ENCODE measurements around the gene PPP2R2C. TPM values are rescaled to one million over a fixed set of nuclear protein-coding genes. Genes with fewer than 3 reads are reported as not detected.

The PPP2R2C gene
- total RNA-seq, result 1 to 10 TPM in 3 of 4 donors, under 1 TPM in 1; 0.50 to 2.7 (median 1.4) TPM

DNA sequence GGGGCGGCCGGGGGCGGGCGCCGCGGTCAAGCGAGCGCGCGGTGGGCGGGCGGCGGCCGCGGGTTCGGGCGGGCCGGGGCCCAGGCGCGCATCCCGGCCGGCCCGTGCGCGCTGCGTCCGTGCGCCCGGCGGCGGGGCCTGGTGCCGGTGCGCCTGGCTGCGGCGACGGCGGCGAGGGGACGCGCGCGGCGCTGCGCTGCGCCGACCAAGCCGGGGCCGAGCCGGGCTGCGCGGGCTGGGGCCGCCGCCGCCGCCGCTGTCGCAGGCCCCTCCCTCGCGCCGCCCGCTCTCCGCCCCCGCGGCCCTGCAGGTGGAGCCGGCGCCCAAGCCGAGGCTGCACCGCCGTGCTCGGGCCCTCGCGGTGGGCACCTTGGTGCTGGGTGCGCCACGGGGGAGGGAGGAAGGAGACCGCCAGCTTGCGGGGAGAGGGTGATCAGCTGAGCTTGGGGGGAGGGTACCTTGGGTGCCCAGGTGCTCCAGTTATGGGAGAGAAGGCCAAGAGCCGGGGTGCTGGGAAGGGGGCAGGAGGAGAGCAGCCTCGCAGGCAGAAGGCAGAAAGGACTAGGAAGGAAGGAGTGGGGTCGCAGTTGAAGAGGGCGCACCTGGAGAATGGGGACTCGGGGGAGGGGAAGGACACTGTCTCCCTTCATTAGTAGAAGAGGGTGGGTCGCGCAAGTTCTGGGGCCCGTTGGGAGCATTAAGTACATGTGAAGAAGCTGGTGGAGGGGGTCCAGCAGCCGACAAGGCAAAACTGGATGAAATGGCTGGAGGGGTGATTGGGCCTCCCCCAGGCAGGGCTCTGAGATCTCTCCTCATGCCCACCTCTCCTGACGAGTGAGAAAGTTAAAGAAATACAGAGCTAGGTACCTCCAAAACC lies at the start of gene PPP2R2C:
Gene PPP2R2C, minus strand, starts transcription at position 228 of the 877 bp plus-strand sequence. CDS start 385 bp downstream, outside the sequence.
- no peak for TF ChIP-seq EP300 (IDR thresholded peaks at IDR 0.05)
- no peak for TF ChIP-seq POLR2AphosphoS5 (IDR thresholded peaks at IDR 0.05)
- TF ChIP-seq POLR2A (IDR thresholded peaks at IDR 0.05; ENCODE audit: low read depth), result no peak
- TF ChIP-seq, protein P1, sequence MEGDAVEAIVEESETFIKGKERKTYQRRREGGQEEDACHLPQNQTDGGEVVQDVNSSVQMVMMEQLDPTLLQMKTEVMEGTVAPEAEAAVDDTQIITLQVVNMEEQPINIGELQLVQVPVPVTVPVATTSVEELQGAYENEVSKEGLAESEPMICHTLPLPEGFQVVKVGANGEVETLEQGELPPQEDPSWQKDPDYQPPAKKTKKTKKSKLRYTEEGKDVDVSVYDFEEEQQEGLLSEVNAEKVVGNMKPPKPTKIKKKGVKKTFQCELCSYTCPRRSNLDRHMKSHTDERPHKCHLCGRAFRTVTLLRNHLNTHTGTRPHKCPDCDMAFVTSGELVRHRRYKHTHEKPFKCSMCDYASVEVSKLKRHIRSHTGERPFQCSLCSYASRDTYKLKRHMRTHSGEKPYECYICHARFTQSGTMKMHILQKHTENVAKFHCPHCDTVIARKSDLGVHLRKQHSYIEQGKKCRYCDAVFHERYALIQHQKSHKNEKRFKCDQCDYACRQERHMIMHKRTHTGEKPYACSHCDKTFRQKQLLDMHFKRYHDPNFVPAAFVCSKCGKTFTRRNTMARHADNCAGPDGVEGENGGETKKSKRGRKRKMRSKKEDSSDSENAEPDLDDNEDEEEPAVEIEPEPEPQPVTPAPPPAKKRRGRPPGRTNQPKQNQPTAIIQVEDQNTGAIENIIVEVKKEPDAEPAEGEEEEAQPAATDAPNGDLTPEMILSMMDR (IDR thresholded peaks at IDR 0.05), result no peak
- peaks cover 0 to 94% (median 17%) of the 10 kb centered on the region in 4 donors for H3K27me3 ChIP-seq
- H3K36me3 ChIP-seq, result no peaks in the 10 kb centered on the region
- WGBS, result 11% methylated on average over 13 of the region's 86 CpGs
- DNase-seq (ENCODE audit: extremely low spot score), result peak; percentile 68
- peaks cover 12 to 24% (median 23%) of the 10 kb centered on the region in 4 donors for H3K4me1 ChIP-seq
- intact Hi-C loops (cut with DNase I), result no loop called here
- no peaks in the 10 kb centered on the region for H3K9me3 ChIP-seq
- H3K4me3 ChIP-seq, result peak within 1 kb of the TSS; percentile 33 to 60 (median 58)
- H3K27ac ChIP-seq (replicated peaks in 1 of 4), result no peak within 1 kb of the TSS

DNA sequence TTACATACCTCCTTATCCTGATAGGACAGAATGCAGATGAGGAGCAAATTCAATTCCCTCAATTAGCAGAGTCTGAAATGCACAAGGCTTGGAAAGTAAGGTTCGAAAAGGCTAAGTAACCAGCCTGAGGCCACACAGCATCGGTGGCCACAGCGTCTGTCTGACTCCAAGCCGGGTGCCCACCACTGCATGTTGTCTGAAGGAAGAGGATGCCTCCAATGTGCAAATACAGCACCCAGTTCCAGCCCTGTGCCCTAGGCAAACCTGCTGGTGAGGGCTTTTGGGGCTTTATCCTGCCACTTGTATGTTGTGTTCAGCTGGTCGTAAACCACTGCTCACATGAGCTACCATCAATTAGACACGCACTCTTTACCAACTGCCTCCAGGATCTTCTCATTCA lies 48.6 kb upstream of the PPP2R2C start:
- 77% methylated on average over 3 of the region's 6 CpGs for WGBS
- no peaks in the 10 kb centered on the region for H3K36me3 ChIP-seq
- DNase-seq (ENCODE audit: extremely low spot score), result no peak
- no peak for TF ChIP-seq POLR2A (IDR thresholded peaks at IDR 0.05; ENCODE audit: low read depth)
- no peak for TF ChIP-seq POLR2AphosphoS5 (IDR thresholded peaks at IDR 0.05)
- no peak for TF ChIP-seq EP300 (IDR thresholded peaks at IDR 0.05)
- TF ChIP-seq, protein P1 (IDR thresholded peaks at IDR 0.05), result no peak
- peaks cover 0 to 45% (median 0%) of the 10 kb centered on the region in 4 donors for H3K27me3 ChIP-seq
- H3K9me3 ChIP-seq, result peaks cover 0 to 8% (median 0%) of the 10 kb centered on the region in 4 donors
- intact Hi-C loops (cut with DNase I), result no loop called here
- no peak overlapping the region for H3K4me3 ChIP-seq
- H3K4me1 ChIP-seq, result no peaks in the 10 kb centered on the region
- no peak overlapping the region for H3K27ac ChIP-seq (replicated peaks in 1 of 4)

DNA sequence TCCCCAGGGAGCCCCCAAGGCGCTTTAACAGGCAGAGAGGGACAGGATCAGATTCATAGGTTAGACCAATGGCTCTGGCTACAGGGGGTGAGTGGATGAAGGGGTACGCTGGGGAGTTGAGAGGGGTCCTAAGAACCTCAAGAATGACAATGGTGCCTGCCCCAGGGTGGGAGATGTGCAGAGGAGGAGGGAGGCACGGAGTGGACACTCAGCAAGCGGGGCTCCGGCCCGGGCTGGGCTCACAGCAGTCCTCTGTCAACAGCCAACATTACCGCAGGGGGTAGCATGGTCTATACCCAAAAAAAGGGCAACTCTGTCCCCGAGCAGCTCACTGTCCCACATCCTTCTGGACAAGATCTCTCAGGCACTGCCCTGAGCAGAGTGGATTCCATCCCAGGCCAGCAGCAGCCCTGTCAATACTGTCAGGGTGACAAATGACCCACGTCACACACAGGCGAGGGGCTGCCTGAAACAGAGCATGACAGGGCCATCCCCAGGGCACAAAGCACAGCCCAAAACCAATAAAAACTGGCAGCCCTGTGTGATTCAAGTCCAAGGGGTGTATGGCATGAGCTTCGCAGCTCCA lies 47.7 kb upstream of the PPP2R2C start:
- Histone ChIP-seq H3K27ac (replicated peaks in 1 of 4) (no peak overlapping the region), H3K9me3 (peaks cover 0 to 8% (median 0%) of the 10 kb centered on the region in 4 donors), H3K4me1 (no peaks in the 10 kb centered on the region), H3K27me3 (peaks cover 0 to 49% (median 0%) of the 10 kb centered on the region in 4 donors), H3K36me3 (no peaks in the 10 kb centered on the region), H3K4me3 (no peak overlapping the region)
- WGBS, result 70% methylated on average over 3 of the region's 11 CpGs
- DNase-seq (ENCODE audit: extremely low spot score), result no peak
- intact Hi-C loops (cut with DNase I), result no loop called here
- no peak for TF ChIP-seq POLR2A (IDR thresholded peaks at IDR 0.05; ENCODE audit: low read depth)
- TF ChIP-seq, protein P1 (IDR thresholded peaks at IDR 0.05), result no peak
- TF ChIP-seq POLR2AphosphoS5 (IDR thresholded peaks at IDR 0.05), result no peak
- no peak for TF ChIP-seq EP300 (IDR thresholded peaks at IDR 0.05)

DNA sequence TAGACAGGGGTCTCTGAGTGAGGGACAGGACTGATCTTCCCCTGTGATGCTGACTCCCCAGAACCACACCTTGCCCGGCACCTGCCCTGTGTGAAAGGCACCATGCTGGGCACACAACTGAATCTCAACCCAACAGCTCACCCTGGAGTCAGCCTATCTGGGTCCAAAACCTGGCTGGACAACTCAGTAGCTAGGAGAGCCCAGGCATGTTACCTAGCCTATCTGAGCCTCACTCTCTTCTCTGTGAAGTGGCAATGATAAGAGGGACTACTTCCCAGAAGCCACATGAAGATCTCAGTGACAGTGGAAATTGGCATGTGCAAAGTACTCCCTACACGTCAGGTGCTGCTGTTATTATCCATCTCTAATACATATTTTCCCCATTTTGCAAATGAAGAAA lies 44.8 kb upstream of the PPP2R2C start:
- Histone ChIP-seq H3K36me3 (no peaks in the 10 kb centered on the region), H3K4me3 (no peak overlapping the region), H3K27ac (replicated peaks in 1 of 4) (no peak overlapping the region), H3K4me1 (no peaks in the 10 kb centered on the region), H3K9me3 (peaks cover 0 to 13% (median 0%) of the 10 kb centered on the region in 4 donors), H3K27me3 (peaks cover 0 to 43% (median 0%) of the 10 kb centered on the region in 4 donors)
- DNase-seq (ENCODE audit: extremely low spot score), result no peak
- WGBS, result 95% methylated on average over 2 of the region's 2 CpGs
- intact Hi-C loops (cut with DNase I), result no loop called here
- TF ChIP-seq POLR2AphosphoS5 (IDR thresholded peaks at IDR 0.05) (no peak), EP300 (IDR thresholded peaks at IDR 0.05) (no peak), POLR2A (IDR thresholded peaks at IDR 0.05; ENCODE audit: low read depth) (no peak)
- TF ChIP-seq, protein P1 (IDR thresholded peaks at IDR 0.05), result no peak
